GM21515 (cell line): ENCODE measurements around the gene MAPK8IP3.
"Not testable (repeated sequence)": the region's sequence is repeated elsewhere in the genome, so short reads cannot be mapped to it uniquely, and the experiment has no call there.

Experiments used
- ATAC-seq: cut with Tn5 transposase; IDR thresholded peaks from one replicate; pipeline ENCODE4 v1.9.1; 2021; ENCODE audit not compliant: unreplicated experiment

The MAPK8IP3 gene

GRCh38 chr16:1784977-1785845 is 79.2 kb downstream of the MAPK8IP3 start:
- ATAC-seq = no peak

- ATAC-seq = no peak
Observed at GRCh38 chr16:1785846-1786170, 79.8 kb downstream of the MAPK8IP3 start.

DNA sequence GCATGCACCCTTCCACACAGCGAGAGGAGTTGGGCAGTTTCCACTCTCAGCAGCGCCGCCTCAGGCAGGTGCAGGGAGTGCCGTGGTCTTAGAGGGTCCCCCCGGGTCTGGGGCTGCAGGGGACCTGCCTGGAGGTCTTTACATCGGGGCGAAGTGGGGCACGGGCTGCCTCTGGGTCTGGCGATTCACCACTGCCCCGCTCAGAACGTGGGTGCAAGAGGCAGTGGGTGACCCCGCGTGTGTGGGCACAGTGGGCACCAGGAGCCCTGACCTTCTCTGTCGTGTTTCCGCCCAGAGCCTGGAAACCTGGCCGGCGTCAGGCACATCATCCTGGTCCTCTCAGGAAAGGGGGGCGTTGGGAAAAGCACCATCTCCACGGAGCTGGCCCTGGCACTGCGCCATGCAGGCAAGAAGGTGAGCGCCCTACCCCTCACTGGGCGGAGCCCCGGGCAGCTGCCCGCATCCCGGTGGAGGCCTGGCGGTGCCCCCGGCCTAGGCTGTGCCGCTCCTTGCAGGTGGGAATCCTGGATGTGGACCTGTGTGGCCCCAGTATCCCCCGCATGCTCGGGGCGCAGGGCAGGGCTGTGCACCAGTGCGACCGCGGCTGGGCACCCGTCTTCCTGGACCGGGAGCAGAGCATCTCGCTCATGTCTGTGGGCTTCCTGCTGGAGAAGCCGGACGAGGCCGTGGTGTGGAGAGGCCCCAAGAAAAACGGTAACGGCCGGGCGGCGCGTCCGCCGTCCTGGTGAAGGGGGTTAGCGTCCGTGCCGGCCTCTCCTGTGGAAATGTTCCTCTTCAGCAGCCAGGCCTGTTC is 80.5 kb downstream of the MAPK8IP3 start:
- no peak for ATAC-seq

DNA sequence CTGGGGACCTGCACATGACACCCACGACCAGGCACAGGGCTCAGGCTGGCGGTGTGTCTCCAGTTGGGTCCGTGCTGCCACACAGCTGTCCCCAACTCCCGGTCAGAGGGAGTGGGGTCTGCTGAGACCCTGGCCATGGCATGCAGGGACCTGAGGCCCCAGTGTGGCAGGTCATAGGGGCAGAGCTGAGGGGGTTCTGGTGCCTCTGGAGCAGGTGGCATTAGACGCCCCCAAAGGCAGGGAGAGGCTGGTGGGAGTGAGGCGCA is 81.0 kb downstream of the MAPK8IP3 start:
- no peak for ATAC-seq

DNA sequence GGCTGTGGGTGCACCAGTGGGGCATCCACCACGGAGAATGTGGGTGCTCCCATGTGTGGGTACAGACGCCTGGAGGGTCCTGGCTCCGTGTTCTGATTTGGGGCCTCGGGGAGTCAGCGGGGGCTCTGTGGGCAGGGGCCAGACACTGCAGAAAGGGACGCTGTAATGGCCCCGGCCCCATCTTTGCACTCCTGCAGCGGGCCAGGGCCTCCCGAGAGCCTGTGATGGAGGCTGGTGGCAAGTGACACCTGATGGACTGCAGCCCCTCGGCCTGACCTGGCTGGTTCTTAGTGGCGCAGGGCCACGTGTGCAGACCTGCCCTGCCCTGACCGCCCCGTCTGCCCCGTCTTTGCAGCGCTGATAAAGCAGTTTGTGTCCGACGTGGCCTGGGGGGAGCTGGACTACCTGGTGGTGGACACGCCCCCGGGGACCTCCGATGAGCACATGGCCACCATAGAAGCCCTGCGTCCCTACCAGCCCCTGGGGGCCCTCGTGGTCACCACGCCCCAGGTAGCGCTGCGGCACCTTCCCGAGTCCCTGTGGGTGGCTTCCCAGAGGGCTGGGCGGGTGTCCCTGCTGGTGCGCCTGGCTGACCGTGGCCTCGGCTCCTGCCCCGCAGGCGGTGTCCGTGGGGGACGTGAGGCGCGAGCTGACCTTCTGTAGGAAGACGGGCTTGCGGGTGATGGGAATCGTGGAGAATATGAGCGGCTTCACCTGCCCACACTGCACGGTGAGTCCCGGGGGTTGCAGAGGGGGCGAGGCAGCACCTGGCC is 81.5 kb downstream of the MAPK8IP3 start:
- no peak for ATAC-seq

DNA sequence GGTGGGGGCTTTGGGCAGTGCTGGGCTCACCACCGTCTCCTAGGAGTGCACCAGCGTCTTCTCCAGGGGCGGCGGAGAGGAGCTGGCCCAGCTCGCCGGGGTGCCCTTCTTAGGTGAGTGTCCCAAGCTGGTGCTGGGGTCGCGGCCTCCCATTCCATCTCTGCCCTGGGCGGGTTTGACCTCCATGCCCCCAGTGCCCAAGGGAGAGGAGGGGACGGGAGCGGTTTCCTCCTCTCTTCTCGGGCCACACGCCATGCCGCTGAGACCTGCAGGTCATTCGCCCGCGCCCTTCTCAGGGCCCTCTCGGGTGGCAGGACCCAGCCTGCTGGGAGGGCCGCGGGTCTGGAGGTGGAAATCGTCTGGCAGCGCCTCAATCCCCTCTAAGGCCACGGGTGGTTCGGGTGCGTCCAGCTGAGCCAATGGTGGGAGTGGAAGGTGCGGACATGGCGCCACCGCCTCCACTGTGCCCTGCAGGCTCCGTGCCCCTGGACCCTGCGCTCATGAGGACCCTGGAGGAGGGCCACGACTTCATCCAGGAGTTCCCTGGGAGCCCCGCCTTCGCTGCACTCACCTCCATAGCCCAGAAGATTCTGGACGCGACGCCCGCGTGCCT is 82.2 kb downstream of the MAPK8IP3 start:
- ATAC-seq = no peak

- no peak for ATAC-seq
Observed at GRCh38 chr16:1788708-1789100, 82.7 kb downstream of the MAPK8IP3 start.

- no peak for ATAC-seq
Observed at GRCh38 chr16:1789643-1790045, 83.6 kb downstream of the MAPK8IP3 start.

DNA sequence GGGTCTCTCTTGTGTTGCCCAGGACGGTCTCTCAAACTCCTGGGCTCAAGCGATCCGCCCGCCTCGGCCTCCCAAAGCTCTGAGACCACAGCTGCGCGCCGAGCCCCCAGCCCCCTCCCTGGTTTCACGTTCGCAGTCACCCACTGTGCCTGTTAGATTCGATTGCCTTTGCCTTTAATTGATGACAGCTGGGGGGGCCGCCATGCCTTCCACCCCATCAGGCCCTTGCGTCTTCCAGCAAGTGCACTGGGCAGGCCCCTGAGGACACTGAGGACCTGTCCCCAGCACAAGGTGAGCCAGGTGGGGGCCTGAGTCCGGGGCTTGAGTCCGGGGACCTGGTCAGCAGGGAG is 84.2 kb downstream of the MAPK8IP3 start:
- no peak for ATAC-seq

GRCh38 chr16:1790611-1791255 is 84.7 kb downstream of the MAPK8IP3 start:
- no peak for ATAC-seq

GRCh38 chr16:1791256-1791942 is 85.4 kb downstream of the MAPK8IP3 start:
- no peak for ATAC-seq

DNA sequence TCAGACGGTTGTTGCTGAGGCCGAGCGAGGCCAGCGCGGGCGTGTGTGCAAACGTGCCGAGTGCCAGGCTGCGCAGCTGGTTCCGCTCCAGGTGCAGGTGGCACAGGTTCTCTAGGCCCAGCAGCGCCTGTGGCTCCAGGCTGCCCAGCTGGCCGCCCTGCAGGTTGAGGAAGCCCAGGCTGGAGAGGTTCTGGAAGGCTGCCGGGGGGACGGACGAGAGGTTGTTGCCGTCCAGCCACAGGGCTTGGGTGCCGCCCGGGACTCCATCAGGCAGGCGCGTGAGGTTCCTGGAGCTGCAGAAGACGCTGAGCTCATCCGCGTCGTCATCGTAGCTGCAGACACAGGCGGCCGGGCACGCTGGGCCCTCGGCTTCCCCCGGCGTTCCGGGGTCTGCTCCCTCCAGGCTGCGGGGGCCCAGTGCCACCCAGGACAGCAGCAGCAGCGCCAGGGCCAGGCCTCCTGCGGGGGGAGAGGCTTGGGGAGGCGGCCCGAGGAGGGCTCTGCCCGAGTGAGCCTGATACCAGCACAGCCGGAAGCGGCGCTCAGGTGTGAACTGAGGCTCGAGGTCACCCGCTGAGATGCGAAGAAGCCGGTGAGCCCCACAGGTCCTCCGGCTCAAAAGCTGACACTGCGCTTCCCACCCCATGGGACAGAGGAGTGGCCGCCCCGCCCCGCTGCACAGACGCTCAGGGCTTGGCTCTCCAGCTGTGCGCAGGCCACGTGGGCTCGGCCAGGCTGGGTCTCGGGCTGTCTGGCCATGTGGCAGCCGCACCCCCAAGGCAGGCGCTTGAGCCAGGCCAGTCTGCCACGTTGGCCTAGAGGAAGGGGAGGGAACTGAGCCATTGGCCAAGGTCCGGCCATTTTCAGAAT is 86.2 kb downstream of the MAPK8IP3 start:
- no peak for ATAC-seq

DNA sequence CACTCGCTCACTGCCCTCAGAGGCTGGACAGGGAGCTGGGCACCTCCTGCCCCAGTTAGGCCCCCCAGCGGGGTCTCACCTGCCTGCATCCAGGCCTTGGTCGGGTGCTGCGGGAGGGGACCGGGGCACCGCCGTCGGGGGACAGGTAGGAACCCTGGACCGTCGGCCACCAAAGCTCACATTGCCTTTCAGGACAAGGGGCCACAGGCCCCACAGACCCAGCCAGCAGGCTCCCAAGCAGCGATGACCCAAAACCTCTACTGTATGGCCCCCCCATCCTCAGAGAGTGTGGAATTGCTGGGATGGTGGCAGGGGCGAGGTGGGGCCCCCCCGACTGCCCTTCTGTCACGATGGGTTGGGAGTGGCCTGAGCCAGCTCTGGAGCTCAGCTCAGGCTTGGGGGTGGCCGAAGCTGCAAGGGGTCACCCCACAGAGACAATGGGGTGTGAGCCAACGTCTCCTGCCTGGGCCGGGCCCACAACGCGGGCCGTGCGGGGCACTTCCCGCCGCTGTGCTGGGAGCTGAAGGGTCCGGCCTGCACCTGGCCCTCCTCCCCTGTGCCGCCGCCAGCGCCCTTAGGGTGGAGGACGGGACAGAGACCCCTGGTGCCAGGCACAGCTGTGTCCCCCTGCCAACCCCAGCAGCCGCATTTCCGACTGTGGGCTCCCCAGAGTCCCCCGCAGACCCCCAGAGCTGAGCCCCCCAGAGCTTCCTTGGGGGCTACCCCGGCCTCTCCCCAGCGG is 87.0 kb downstream of the MAPK8IP3 start:
- no peak for ATAC-seq

GRCh38 chr16:1793578-1794220 is 87.7 kb downstream of the MAPK8IP3 start, which contains the start of gene IGFALS:
Gene IGFALS, minus strand, starts transcription at chr16:1793705. Its CDS starts 53 bp downstream, at chr16:1793652.
- no peak for ATAC-seq

DNA sequence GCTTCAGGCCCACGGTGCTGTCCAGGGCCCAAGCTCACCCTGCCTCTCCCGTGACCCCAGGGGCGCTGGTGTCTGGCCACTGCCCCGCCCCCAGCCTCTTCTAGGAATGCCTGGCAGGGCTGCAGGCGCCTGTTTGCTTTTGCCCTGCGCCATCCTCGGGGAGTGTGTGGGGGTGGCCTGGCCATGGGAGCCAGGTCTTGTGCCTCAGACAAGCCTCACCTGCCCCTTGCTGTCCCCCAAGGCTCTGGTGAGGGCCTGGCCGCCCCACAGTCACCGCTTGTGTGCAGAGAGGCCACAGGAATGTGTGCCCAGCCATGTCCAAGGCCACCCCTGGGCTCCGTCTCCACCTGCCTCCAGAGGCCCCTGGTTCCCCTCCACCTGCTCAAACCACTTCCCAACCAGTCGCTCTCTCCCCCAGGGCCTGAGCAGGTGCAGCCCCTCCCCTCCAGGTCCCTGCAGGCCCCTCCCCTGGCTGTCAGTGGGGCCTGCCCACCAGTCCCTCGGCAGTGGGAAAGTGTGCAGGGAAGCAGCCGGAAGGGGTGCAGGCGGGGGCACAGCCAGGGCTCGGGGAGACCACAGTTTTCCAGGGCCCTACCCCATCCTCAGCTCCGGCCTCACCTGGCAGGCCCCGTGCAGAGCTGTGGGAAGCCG is 88.4 kb downstream of the MAPK8IP3 start:
- ATAC-seq = no peak

DNA sequence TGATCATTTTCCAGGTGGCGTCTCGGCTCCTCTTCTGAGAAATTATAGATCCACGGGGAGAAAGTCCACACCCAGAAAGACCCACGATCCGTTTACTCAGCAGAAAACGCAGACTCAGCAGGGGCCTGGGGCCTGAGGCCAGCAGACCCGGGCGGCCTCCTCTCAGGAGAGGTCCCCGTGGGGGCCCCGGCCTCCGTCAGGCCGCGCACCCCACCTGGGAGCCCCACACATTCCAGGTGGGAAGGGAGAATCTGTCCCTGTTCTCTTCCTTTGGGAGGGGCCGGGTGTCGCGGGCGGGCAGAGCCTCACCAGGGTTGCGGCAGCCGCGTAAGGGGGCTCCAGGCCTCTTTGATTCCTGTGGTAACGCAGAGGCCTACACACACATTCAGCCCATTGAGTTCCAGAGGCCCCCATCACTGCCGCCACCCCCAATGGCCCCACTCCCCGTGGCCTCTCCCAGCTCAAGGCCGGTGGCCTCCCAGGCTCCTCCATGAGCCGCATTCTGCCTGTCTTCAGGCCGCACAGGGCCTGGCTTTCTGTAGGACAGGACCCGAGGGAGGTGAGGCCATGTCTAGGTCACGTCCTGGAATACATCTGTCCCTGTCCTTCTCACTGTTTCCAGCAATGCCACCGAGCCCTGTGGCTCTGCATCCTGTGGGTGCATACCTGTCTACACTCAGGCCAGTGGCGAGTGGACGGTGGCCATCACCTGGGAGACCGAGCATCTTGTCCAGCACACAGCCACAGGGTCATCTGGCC is 89.1 kb downstream of the MAPK8IP3 start:
- ATAC-seq = no peak

DNA sequence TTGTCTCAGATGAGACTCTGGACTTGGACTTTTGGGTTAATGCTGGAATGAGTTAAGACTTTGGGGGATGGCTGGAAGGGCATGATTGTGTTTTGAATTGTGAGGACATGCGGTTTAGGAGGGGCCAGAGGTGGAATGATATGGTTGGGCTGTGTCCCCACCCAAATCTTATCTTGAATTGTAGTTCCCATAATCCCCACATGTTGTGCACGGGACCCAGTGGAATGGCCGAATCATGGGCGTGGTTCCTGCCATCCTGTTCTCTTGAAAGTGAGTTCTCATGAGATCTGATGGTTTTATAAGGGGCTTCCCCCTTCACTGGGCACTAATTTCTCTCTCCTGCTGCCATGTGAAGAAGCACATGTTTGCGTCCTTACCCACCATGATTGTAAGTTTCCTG is 93.3 kb downstream of the MAPK8IP3 start:
- ATAC-seq = not testable (repeated sequence)
